ENCODE results near the gene PARD6G. TPM values are rescaled to one million over a fixed set of nuclear protein-coding genes. Genes with fewer than 3 reads are reported as not detected.
A peak's percentile ranks its signal among the peaks of the same experiment; 100 is the strongest.

Gene PARD6G
- total and polyA plus RNA-seq, 2 of the 8 experiments (the other 6 are each of a cell fraction or from before 2014, with no cell fraction given) = 11.3 to 17.9 TPM

DNA sequence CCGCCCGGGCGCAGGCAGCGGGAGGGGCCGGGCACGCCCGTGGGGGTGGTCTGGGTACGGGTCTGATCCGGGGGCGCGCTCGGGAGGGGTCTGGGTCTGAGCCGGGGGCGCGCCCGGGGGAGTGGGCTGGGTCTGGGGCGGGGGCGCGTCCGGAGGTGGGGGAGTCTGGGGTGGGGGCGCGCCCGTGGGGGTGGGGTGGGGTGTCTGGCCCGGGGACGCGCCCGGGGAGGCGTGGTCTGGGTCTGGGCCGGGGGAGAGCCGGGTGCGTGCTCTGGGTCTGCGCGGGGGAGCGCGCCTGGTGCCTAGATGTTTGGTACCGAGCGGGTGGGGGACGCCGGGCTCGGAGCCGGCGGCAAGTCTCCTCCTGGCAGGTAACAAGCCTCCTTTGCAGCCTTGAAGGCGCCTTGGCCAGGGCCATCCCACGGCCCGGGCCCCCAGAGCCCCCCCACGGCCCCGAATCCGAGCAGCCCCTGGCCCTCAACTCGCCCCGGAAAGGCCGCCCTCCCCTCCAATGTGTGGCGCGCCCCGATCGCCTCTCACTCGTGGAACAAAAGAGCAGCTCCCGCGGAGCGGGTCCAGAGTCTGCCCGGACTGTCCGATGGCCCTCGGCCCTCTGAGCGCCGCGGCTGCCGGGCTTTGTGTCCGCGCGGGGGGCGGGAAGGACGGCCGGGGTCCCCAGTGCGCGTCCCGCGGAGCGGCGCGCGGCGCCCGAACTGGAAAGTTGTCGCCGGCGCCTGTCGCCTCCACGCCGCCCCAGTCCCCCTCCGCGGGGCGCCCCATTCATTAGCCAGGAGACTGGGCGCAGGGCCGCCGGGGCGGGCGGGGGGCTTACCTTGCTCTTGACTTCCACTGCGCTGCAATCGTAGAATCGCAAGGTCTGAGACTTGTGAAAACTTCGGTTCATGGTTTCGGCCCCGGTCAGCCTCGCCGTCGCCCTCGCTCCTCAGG is 595 bp downstream of the PARD6G start (continued):
- TF ChIP-seq POLR2A (IDR thresholded peaks at IDR 0.05; ENCODE audit: control extremely low read depth in 1 of 2, low read depth in 2 of 2, low read length in 2 of 2) (peak in 1 of 2 experiments; percentile 62; a peak in 2 of 3 replicates), ASH2L (IDR thresholded peaks at IDR 0.05; ENCODE audit: low read length) (peak; percentile 37)

Measured in H1 (cell line).